Measurements from ENCODE around the gene INPP5A. TPM values are rescaled to one million over a fixed set of nuclear protein-coding genes. Genes with fewer than 3 reads are reported as not detected.

The INPP5A gene
- total RNA-seq, 1 donor from 2014 or later, result 14.2 TPM

- no peak for DNase-seq (ENCODE audit: low spot score)
- no peak overlapping the region for H3K4me3 Mint-ChIP-seq
- H3K4me1 Mint-ChIP-seq, result peaks cover 3% of the 10 kb centered on the region
- Histone ChIP-seq H3K4me3 (no peak overlapping the region), H3K4me1 (no peaks in the 10 kb centered on the region), H3K27me3 (no peaks in the 10 kb centered on the region), H3K4me2 (no peak overlapping the region), H2AFZ (replicated peaks) (no peak overlapping the region), H3K36me3 (no peaks in the 10 kb centered on the region), H3K9me3 (ENCODE audit: low read depth) (no peaks in the 10 kb centered on the region), H3K9ac (no peak overlapping the region), H4K20me1 (ENCODE audit: low read depth) (no peaks in the 10 kb centered on the region), H3K79me2 (ENCODE audit: low read depth) (no peaks in the 10 kb centered on the region), H3K27ac (no peak overlapping the region), H3F3A (ENCODE audit: low read depth) (no peaks in the 10 kb centered on the region)
- peaks cover 4% of the 10 kb centered on the region for H3K27me3 Mint-ChIP-seq (ENCODE audit: insufficient read depth, low read depth)
- no peak for TF ChIP-seq CTCF (IDR thresholded peaks at IDR 0.05)
- no peak for TF ChIP-seq EZH2phosphoT487 (IDR thresholded peaks at IDR 0.05)
- TF ChIP-seq EZH2 (IDR thresholded peaks at IDR 0.05), result no peak
- peaks cover 5% of the 10 kb centered on the region for H3K9me3 Mint-ChIP-seq
- no peaks in the 10 kb centered on the region for H3K36me3 Mint-ChIP-seq
- no peak overlapping the region for H3K27ac Mint-ChIP-seq
Measured at GRCh38 chr10:132508581-132509443, 28.8 kb upstream of the INPP5A start.

- Histone ChIP-seq H3F3A (ENCODE audit: low read depth) (no peaks in the 10 kb centered on the region), H3K79me2 (ENCODE audit: low read depth) (no peaks in the 10 kb centered on the region), H3K27ac (no peak overlapping the region), H3K36me3 (no peaks in the 10 kb centered on the region), H3K9me3 (ENCODE audit: low read depth) (no peaks in the 10 kb centered on the region), H3K4me2 (no peak overlapping the region), H2AFZ (replicated peaks) (no peak overlapping the region), H3K4me1 (no peaks in the 10 kb centered on the region), H3K4me3 (no peak overlapping the region), H4K20me1 (ENCODE audit: low read depth) (no peaks in the 10 kb centered on the region), H3K27me3 (no peaks in the 10 kb centered on the region), H3K9ac (no peak overlapping the region)
- no peaks in the 10 kb centered on the region for H3K36me3 Mint-ChIP-seq
- H3K27me3 Mint-ChIP-seq (ENCODE audit: insufficient read depth, low read depth), result peaks cover 4% of the 10 kb centered on the region
- no peak overlapping the region for H3K4me3 Mint-ChIP-seq
- H3K9me3 Mint-ChIP-seq, result peaks cover 5% of the 10 kb centered on the region
- H3K4me1 Mint-ChIP-seq, result peaks cover 3% of the 10 kb centered on the region
- TF ChIP-seq EZH2 (IDR thresholded peaks at IDR 0.05) (no peak), EZH2phosphoT487 (IDR thresholded peaks at IDR 0.05) (no peak), CTCF (IDR thresholded peaks at IDR 0.05) (no peak)
- no peak overlapping the region for H3K27ac Mint-ChIP-seq
- DNase-seq (ENCODE audit: low spot score), result no peak
Measured at GRCh38 chr10:132509506-132510173, 27.9 kb upstream of the INPP5A start.

GRCh38 chr10:132510174-132510611 is 27.4 kb upstream of the INPP5A start:
- Histone ChIP-seq H3K9me3 (ENCODE audit: low read depth) (no peaks in the 10 kb centered on the region), H3K4me2 (no peak overlapping the region), H3K4me1 (no peaks in the 10 kb centered on the region), H3F3A (ENCODE audit: low read depth) (no peaks in the 10 kb centered on the region), H2AFZ (replicated peaks) (no peak overlapping the region), H3K27ac (no peak overlapping the region), H3K27me3 (peaks cover 4% of the 10 kb centered on the region), H3K79me2 (ENCODE audit: low read depth) (no peaks in the 10 kb centered on the region), H3K36me3 (no peaks in the 10 kb centered on the region), H3K9ac (no peak overlapping the region), H3K4me3 (no peak overlapping the region), H4K20me1 (ENCODE audit: low read depth) (no peaks in the 10 kb centered on the region)
- Mint-ChIP-seq H3K9me3 (peaks cover 5% of the 10 kb centered on the region), H3K4me1 (peaks cover 4% of the 10 kb centered on the region), H3K36me3 (no peaks in the 10 kb centered on the region), H3K4me3 (no peak overlapping the region), H3K27me3 (ENCODE audit: insufficient read depth, low read depth) (peaks cover 6% of the 10 kb centered on the region), H3K27ac (no peak overlapping the region)
- TF ChIP-seq CTCF (IDR thresholded peaks at IDR 0.05) (no peak), EZH2 (IDR thresholded peaks at IDR 0.05) (no peak), EZH2phosphoT487 (IDR thresholded peaks at IDR 0.05) (no peak)
- no peak for DNase-seq (ENCODE audit: low spot score)
